ENCODE data around the gene NR1H2. TPM values are rescaled to one million over a fixed set of nuclear protein-coding genes. Genes with fewer than 3 reads are reported as not detected.

Gene NR1H2
- total RNA-seq, 1 experiment from 2014 or later, result 38.3 TPM

- Histone ChIP-seq H3K9me3 (no peaks in the 10 kb centered on the region), H3K36me3 (ENCODE audit: control insufficient read depth, insufficient read depth, low read length) (peaks cover 7% of the 10 kb centered on the region), H3K4me3 (ENCODE audit: low read depth, low read length) (no peak overlapping the region), H3K27me3 (replicated peaks; ENCODE audit: control insufficient read depth, insufficient read depth, low read length) (no peaks in the 10 kb centered on the region), H3K4me1 (peaks cover 14% of the 10 kb centered on the region)
- intact Hi-C loops (cut with micrococcal nuclease; ENCODE audit: unreplicated experiment), result no loop called here
- Mint-ChIP-seq H3K36me3 (ENCODE audit: insufficient read depth, unreplicated experiment) (peaks cover 63% of the 10 kb centered on the region), H3K4me3 (ENCODE audit: unreplicated experiment) (no peak overlapping the region), H3K27ac (ENCODE audit: unreplicated experiment) (no peak overlapping the region), H3K27me3 (ENCODE audit: insufficient read depth, unreplicated experiment) (no peaks in the 10 kb centered on the region), H3K9me3 (ENCODE audit: unreplicated experiment) (no peaks in the 10 kb centered on the region), H3K4me1 (ENCODE audit: low read depth, unreplicated experiment) (no peaks in the 10 kb centered on the region)
- CTCF ChIA-PET, result interaction anchor here (1.7 kb wide), 1 partner anchor 44 kb away, joined by 5 read pairs; no protein-coding TSS in a partner anchor
- no TSS peak for BruUV-seq (replicated peaks)
- TF ChIP-seq, protein P1, sequence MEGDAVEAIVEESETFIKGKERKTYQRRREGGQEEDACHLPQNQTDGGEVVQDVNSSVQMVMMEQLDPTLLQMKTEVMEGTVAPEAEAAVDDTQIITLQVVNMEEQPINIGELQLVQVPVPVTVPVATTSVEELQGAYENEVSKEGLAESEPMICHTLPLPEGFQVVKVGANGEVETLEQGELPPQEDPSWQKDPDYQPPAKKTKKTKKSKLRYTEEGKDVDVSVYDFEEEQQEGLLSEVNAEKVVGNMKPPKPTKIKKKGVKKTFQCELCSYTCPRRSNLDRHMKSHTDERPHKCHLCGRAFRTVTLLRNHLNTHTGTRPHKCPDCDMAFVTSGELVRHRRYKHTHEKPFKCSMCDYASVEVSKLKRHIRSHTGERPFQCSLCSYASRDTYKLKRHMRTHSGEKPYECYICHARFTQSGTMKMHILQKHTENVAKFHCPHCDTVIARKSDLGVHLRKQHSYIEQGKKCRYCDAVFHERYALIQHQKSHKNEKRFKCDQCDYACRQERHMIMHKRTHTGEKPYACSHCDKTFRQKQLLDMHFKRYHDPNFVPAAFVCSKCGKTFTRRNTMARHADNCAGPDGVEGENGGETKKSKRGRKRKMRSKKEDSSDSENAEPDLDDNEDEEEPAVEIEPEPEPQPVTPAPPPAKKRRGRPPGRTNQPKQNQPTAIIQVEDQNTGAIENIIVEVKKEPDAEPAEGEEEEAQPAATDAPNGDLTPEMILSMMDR (IDR thresholded peaks at IDR 0.05; ENCODE audit: insufficient read depth in 1 of 2, low read depth in 1 of 2, low read length in 1 of 2, severe bottlenecking in 1 of 2, unreplicated experiment in 1 of 2), result no peak
- POLR2A ChIA-PET, result no interaction called here
- no peak for DNase-seq
Measured at GRCh38 chr19:50413096-50413495, 36.8 kb downstream of the NR1H2 start.

GRCh38 chr19:50413531-50413930 is 37.3 kb downstream of the NR1H2 start:
- Mint-ChIP-seq H3K4me1 (ENCODE audit: low read depth, unreplicated experiment) (no peaks in the 10 kb centered on the region), H3K27me3 (ENCODE audit: insufficient read depth, unreplicated experiment) (no peaks in the 10 kb centered on the region), H3K27ac (ENCODE audit: unreplicated experiment) (no peak overlapping the region), H3K4me3 (ENCODE audit: unreplicated experiment) (no peak overlapping the region), H3K36me3 (ENCODE audit: insufficient read depth, unreplicated experiment) (peaks cover 59% of the 10 kb centered on the region), H3K9me3 (ENCODE audit: unreplicated experiment) (no peaks in the 10 kb centered on the region)
- ChIA-PET CTCF (interaction anchor here (0.6 to 1.7 kb wide), 2 partner anchors 45 to 1382 kb away, joined by 5 to 8 read pairs; no protein-coding TSS in a partner anchor), POLR2A (no interaction called here)
- Histone ChIP-seq H3K36me3 (ENCODE audit: control insufficient read depth, insufficient read depth, low read length) (peaks cover 7% of the 10 kb centered on the region), H3K4me1 (peaks cover 17% of the 10 kb centered on the region), H3K4me3 (ENCODE audit: low read depth, low read length) (no peak overlapping the region), H3K9me3 (no peaks in the 10 kb centered on the region), H3K27me3 (replicated peaks; ENCODE audit: control insufficient read depth, insufficient read depth, low read length) (no peaks in the 10 kb centered on the region)
- BruUV-seq (replicated peaks), result no TSS peak
- TF ChIP-seq, protein P1 (IDR thresholded peaks at IDR 0.05; ENCODE audit: insufficient read depth in 1 of 2, low read depth in 1 of 2, low read length in 1 of 2, severe bottlenecking in 1 of 2, unreplicated experiment in 1 of 2), result no peak
- intact Hi-C loops (cut with micrococcal nuclease; ENCODE audit: unreplicated experiment), result no loop called here
- no peak for DNase-seq

- CTCF ChIA-PET, result interaction anchor here (0.5 to 1.2 kb wide), 4 partner anchors 11 to 46 kb away, joined by 3 to 4 read pairs (median 3); partner anchors contain the start of gene POLD1
- peak; percentile 69 to 78 for DNase-seq
- TF ChIP-seq, protein P1 (IDR thresholded peaks at IDR 0.05; ENCODE audit: insufficient read depth in 1 of 2, low read depth in 1 of 2, low read length in 1 of 2, severe bottlenecking in 1 of 2, unreplicated experiment in 1 of 2), result peak; percentile 75 to 78
- intact Hi-C loops (cut with micrococcal nuclease; ENCODE audit: unreplicated experiment), result loop anchor here (1.0 to 2.0 kb wide), 2 partner anchors 46 to 47 kb away; no protein-coding TSS in a partner anchor
- BruUV-seq (replicated peaks), result no TSS peak
- Histone ChIP-seq H3K4me1 (peaks cover 16% of the 10 kb centered on the region), H3K4me3 (ENCODE audit: low read depth, low read length) (no peak overlapping the region), H3K27me3 (replicated peaks; ENCODE audit: control insufficient read depth, insufficient read depth, low read length) (no peaks in the 10 kb centered on the region), H3K9me3 (no peaks in the 10 kb centered on the region), H3K36me3 (ENCODE audit: control insufficient read depth, insufficient read depth, low read length) (peaks cover 4% of the 10 kb centered on the region)
- Mint-ChIP-seq H3K9me3 (ENCODE audit: unreplicated experiment) (no peaks in the 10 kb centered on the region), H3K27me3 (ENCODE audit: insufficient read depth, unreplicated experiment) (no peaks in the 10 kb centered on the region), H3K27ac (ENCODE audit: unreplicated experiment) (no peak overlapping the region), H3K4me3 (ENCODE audit: unreplicated experiment) (no peak overlapping the region), H3K4me1 (ENCODE audit: low read depth, unreplicated experiment) (peaks cover 11% of the 10 kb centered on the region), H3K36me3 (ENCODE audit: insufficient read depth, unreplicated experiment) (peaks cover 55% of the 10 kb centered on the region)
- POLR2A ChIA-PET, result no interaction called here
Measured at GRCh38 chr19:50414864-50415660, 38.8 kb downstream of the NR1H2 start.

Data from Caco-2 (cell line).